ENCODE results near the gene ACTL6B.

DNA sequence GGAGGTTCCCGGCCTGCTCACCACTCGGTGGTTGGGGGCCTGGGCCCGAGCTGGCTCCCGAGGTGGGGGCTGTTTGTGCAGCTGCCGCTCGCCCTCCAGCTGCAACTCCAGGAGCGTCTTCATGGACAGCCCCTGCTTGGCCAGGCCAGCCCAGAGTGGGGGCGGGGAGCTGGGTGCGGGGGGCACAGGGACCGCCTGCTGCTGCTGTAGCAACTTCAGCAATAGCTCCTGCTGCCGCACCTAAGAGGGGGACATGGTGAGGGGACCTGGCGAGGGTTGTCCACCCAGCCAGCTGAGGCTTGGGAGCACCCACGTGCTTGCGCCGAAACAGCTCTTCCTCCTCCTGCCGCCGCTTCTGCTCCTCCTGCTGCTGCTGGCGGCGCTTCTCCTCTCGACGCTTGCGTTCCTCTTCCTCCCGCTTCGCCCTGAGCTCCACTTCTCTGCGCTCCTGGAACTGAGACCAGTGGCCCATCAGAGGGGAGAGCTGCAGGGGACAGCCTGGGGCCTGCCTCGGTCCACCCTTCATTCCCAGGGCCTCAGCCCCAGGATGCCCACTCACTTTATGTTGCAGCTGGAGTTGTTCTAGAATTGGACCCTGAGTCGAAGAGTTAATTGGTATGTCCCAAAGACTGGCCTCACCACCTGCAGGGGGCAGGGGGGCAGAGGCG lies 26.9 kb upstream of the ACTL6B start:
- TF ChIP-seq FOXK1 (CRISPR knock-in tag; IDR thresholded peaks at IDR 0.05; ENCODE audit: borderline replicate concordance, low read depth) (no peak), FOXK2 (IDR thresholded peaks at IDR 0.05) (no peak), ZNF326 (CRISPR knock-in tag; IDR thresholded peaks at IDR 0.05; ENCODE audit: borderline replicate concordance) (no peak), ESRRA (CRISPR knock-in tag; IDR thresholded peaks at IDR 0.05; ENCODE audit: low read depth) (no peak), ATF7 (IDR thresholded peaks at IDR 0.05) (no peak), ATF7 (CRISPR knock-in tag; IDR thresholded peaks at IDR 0.05) (no peak)
- TF ChIP-seq, protein P1, sequence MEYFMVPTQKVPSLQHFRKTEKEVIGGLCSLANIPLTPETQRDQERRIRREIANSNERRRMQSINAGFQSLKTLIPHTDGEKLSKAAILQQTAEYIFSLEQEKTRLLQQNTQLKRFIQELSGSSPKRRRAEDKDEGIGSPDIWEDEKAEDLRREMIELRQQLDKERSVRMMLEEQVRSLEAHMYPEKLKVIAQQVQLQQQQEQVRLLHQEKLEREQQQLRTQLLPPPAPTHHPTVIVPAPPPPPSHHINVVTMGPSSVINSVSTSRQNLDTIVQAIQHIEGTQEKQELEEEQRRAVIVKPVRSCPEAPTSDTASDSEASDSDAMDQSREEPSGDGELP (IDR thresholded peaks at IDR 0.05; ENCODE audit: borderline replicate concordance, low read depth) = no peak
- TF ChIP-seq, protein P2, sequence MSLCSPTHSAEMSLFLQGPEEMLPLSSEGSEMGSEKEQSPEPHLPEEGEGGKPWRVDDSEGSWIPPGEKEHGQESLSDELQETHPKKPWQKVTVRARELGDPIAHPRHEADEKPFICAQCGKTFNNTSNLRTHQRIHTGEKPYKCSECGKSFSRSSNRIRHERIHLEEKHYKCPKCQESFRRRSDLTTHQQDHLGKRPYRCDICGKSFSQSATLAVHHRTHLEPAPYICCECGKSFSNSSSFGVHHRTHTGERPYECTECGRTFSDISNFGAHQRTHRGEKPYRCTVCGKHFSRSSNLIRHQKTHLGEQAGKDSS (CRISPR knock-in tag; IDR thresholded peaks at IDR 0.05; ENCODE audit: borderline replicate concordance, low read depth) = no peak
